ENCODE results near the gene FAM234A.
A peak's percentile ranks its signal among the peaks of the same experiment; 100 is the strongest.
"Not testable (repeated sequence)": the region's sequence is repeated elsewhere in the genome, so short reads cannot be mapped to it uniquely, and the experiment has no call there.

Gene FAM234A, protein sequence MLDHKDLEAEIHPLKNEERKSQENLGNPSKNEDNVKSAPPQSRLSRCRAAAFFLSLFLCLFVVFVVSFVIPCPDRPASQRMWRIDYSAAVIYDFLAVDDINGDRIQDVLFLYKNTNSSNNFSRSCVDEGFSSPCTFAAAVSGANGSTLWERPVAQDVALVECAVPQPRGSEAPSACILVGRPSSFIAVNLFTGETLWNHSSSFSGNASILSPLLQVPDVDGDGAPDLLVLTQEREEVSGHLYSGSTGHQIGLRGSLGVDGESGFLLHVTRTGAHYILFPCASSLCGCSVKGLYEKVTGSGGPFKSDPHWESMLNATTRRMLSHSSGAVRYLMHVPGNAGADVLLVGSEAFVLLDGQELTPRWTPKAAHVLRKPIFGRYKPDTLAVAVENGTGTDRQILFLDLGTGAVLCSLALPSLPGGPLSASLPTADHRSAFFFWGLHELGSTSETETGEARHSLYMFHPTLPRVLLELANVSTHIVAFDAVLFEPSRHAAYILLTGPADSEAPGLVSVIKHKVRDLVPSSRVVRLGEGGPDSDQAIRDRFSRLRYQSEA

DNA sequence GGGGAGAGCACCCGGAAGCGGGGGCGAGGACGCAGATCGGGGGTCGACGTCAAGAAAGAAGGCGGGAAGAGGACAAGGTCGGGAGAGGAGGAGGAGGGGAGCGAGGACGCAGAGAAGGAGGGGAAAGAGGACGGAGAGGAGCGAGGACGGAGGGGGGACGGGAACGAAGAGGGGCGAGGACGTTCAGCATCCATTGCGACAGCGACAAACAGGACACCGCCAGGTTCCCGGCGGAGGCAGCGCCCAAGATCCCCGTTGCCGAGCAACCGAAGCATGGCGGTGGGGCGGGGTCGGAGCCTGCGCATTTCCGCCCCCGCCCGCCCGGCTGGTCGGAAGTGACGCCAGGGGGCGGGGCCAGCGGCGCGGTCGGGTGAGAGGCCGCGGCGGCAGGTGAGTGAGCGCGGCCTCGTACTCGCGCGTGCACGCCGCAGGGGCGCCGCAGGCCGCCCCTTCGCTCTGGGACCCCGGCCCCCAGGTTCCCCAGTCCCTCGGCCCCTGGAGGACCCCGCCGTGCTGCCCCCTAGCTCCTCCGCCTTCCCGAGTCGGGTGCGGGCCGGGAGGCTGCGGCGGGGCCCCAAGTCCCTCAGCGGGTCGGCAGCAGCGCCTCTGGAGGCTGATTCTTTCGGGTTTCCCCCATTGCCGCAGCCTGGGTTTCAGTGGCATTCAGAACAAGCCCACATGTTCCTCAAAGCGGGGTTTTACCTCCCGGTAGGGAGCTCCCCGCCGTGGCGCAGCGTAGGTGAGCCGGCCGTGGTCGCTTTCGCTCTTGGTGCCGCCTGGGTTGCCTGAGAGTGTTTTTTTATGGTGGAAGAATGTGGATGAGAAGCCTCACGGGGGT, at the start of gene FAM234A:
Gene FAM234A (plus strand): TSS at position 354 of the 838 bp plus-strand sequence. CDS start 19,593 bp downstream, outside the sequence.
- peak; percentile 87 for DNase-seq

DNA sequence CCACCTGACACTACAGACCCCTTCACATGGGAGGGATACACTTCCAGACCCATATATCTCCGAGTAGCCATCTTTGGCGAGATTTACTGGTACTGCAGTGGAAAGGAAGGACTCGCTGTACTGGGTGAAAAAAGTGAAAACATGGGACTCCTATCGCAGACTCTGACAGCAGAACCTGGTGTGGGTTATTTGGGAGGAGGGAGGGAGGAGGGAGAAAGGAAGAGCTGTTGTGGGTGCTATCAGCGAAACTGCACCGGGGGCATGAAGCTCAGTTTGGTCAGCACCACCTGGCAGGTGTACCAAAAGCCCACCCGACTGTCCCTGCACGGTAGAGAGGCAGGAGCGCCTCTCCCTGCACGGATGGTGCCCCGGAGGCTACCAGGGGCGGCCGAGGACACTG, 49.4 kb upstream of the FAM234A start:
- DNase-seq, result no peak

DNA sequence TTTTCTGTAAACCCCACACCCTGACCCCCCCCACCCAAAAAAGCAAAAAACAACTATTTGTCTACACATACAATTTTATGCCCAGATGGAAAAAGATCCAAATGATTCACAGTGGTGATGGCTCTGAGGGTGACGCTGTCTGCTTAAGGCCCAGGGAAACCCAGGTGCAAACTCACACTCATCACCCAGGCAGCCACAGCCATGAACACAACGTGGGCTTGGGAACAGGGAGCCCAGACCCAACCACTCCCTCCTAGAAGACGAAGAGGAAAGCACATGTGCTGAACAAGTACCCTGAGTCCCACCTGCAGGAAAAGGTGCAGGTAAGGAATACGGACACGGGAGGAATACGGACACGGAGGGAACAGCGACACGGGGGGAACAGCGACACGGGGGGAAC, 48.9 kb upstream of the FAM234A start:
- DNase-seq, result no peak

GRCh38 chr16:187330-187729, 47.3 kb upstream of the FAM234A start:
- DNase-seq, result no peak

DNA sequence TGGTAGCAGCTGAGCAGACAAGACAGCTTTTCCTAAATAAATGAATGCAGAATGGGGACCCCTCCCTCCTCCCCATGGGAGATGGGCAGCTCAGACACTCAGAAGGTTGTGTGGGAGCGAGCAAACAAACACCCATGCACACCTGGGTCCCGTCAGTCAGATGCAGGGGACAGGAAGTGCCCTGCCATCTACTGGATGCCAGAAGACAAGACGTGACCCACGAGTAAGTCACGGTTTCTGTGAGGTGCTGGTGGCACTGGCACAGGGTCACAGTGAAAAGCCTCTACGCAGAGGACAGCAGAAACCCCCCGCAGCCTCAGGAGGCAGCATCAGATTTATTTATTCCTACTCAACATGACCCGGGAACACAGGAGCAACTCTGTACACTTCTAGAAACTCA, 45.9 kb upstream of the FAM234A start:
- DNase-seq, result no peak

- DNase-seq, result no peak
These were observed 44.9 kb upstream of the FAM234A start for GRCh38 chr16:189604-190186.

- no peak for DNase-seq
These were observed 42.8 kb upstream of the FAM234A start for GRCh38 chr16:191831-192230.

GRCh38 chr16:192686-193085, 41.9 kb upstream of the FAM234A start:
- DNase-seq, result no peak

GRCh38 chr16:193441-193840, 41.2 kb upstream of the FAM234A start:
- no peak for DNase-seq

DNA sequence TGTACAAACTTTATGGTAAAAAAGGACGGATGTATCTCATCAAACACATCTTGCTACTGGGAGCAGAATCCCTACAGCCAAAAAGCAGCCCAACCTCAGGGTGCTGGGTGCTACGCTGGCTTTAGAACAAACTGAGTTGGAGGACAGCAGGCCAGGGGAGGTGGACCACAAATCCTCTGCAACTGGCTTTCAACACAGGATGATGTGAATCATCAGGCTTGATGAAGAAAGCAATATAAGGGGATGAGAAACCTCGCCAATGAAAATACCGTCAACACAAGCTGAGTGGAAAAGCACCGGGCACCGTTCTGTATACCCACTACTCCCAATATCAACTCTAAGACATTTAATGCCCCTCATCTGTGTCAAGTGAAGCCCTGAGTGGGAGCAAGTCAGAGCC, 40.1 kb upstream of the FAM234A start:
- no peak for DNase-seq

DNA sequence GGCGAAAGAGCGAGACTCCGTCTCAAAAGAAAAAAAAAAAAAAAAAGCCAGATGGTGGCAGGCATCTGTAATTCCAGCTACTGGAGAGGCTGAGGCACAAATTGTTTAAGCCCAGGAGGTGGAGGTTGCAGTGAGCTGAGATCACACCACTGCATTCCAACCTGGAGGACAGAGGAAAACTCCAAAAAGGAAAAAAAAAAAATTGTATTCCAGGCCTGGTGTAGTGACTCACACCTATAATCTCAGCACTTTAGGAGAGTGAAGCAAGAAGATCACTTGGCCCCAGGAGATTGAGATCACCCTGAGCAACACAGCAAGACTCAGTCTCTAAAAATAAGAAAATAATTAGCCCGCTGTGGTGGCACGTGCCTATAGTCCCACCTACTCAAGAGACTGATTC, 34.2 kb upstream of the FAM234A start:
- DNase-seq, result no peak

DNA sequence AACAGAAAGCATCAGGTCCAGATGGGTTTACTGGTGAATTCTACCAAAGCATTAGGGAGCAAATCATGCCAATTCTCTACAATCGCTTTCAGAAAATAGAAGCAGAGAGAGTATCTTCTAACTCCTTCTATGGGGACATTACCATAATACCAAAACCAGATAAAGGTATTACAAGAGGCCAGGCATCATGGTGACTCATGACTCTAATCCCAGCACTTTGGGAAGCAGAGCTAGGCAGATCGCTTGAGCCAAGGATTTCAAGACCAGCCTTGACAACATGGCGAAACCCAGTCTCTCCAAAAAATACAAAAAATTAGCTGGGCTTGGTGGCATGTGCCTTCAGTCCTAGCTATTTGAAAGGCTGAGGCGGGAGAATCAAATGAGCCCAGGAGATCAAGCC, 31.4 kb upstream of the FAM234A start:
- no peak for DNase-seq

DNA sequence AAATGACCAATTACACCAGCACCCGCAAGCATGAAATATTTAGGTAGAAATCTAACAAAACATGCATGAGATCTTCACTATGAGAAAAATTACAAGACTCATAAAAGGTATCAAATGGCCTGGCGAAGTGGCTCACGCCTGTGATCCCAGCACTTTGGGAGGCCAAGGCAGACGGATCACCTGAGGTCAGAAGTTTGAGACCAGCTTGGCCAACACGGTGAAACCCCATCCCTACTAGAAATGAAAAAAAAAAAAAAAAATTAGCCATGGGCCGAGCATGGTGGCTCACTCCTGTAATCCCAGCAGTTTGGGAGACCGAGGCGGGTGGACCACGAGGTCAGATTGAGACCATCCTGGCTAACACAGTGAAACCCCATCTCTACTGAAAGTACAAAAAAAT, 30.6 kb upstream of the FAM234A start:
- not testable (repeated sequence) for DNase-seq

GRCh38 chr16:209359-209758, 25.3 kb upstream of the FAM234A start:
- DNase-seq, result not testable (repeated sequence)

GRCh38 chr16:211631-212180, 22.9 kb upstream of the FAM234A start:
- not testable (repeated sequence) for DNase-seq

- DNase-seq, result no peak
These were observed 21.6 kb upstream of the FAM234A start for GRCh38 chr16:212999-213398.

DNA sequence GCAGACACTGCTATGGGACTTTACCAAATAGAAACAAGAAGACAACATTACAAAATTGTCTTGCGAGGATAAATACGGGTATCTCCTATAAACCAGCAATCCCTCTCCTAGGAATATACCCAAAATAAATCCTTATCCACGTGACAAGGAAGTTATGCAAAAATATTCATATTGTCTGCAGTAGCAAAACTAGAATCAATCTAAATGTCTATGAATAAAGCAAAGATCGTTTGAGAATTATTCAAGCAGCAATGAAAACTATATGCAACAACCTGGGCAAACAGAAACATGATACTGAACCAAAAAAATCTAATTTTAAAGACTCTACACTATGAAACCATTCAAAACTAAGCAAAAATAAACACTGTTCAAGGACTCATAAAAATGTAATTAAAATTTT, 14.6 kb upstream of the FAM234A start:
- DNase-seq, result no peak

DNA sequence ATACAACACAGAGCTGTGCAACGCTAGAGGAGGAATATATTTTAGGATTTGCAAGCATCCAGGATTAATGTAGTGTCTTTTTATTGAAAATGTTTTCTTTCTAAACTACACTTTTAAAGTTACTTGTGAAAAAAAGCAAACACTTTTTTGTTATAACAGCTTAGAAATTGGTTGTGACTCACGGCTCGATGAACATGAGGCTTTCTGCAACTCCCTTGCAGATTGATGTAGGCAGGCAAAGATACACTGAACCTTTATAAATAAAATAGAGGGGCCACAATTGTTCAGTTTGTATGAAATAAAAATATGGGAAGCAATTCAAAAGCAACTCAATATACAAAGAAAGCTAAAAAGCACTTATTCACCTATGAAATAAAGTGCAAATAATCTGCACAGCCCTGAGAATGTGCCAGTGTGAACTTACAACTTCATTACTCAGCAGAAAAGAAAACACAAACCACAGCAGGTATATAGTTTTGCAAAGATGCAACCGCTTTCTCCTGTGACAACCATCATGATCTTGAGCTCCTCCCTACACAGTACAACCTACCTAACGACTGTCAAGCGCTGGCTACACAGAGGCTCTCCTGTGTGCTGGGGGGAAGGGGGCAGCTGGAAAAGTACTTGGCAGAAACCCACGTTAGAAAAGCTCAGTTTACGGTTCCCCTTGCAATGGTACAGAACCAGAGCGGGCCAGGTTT, 6.3 kb upstream of the FAM234A start:
- DNase-seq, result no peak

DNA sequence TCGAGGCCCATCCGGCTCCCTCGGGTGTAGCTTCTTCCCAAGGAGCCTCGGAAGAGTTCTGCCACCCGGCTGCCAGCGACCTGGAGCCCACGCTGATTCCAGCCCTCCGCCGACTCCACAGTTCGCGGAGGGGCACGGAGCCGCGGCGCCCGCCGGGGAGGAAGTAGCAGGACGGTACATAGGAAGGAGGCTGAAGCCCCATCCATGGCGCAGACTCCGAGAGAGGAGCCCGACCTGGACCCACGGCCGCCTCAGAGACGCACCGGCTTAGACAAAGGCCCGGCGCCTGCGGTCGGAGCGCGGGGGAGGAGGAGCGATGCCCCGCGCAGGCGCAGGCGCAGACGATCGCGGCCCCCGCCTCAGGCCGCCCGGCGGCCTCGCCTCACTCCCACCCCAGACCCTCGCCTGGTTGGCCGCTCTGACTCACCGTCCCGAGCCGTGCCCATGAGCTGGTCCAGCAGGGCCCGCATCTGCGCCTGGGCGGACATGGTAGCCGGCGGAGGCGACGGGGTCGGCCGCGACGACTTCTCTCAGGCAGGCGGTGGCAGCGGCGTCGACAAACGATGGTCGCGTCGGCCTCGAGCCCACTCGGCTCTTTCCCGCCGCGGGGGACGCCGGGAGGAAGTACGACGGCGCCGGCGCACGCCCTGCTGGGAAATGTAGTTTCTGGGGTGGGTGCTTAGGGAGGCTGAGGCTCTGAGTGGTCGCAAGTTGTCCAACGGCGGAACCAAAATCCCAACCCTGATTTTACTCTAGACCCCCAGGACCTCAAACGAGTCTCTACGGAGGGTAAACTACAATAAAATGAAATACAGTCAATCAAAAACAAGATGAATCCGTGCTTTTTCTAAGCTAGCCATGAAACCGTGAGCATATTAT, 5.5 kb upstream of the FAM234A start, which contains the start of gene LUC7L:
Gene LUC7L (minus strand): TSS at position 598 of the 879 bp plus-strand sequence. CDS start 110 bp downstream, at position 488.
- peak; percentile 73 for DNase-seq

DNA sequence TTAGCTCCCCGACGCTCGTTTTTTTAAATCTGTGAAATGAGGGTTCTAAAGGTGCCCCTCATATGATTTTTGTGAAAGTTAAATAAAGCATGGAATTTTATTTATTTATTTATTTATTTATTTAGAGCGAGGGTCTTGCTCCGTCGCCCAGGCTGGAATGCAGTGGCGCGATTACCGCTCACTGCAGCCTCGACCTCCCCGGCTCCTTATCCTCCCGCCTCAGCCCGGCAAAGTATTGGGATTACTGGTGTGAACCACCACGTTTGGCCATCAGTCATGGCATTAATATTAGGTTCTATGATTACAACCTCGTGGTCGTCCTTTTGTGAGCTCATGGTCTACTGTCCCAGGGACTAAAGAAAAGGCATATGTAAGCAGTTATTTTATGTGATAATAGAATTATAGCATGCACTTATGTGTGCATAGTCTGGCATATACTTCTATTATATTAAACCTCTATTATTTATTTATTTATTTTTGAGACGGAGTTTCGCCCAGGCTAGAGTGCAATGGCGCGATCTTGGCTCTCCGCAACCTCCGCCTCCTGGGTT, 4.8 kb upstream of the FAM234A start:
- no peak for DNase-seq

DNA sequence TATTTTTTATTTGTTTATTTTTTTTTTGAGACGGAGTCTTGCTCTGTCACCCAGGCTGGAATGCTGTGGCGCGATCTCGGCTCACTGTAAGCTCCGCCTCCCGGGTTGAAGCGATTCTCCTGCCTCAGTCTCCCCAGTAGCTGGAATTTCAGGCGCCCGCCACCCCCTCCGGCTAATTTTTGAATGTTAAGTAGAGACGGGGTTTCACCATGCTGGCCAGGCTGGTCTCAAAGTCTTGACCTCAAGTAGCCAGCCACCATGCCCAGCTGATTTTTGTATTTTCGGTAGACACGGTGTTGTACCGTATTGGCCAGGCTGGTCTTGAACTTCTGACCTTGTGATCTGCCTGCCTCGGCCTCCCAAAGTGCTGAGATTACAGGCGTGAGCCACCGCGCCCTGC, 4.3 kb upstream of the FAM234A start:
- DNase-seq, result not testable (repeated sequence)

Data from NCI-H774 (cell line).